Neural crest cell (in vitro differentiated cells): ENCODE measurements around the gene CHKA. TPM values are rescaled to one million over a fixed set of nuclear protein-coding genes. Genes with fewer than 3 reads are reported as not detected.
A peak's percentile ranks its signal among the peaks of the same experiment; 100 is the strongest.

Experiments
- DNase-seq: peaks from one replicate; pipeline ENCODE4 v3.0.0; 2021; ENCODE audit warnings: low read depth, mixed read lengths, low spot score
- H3K27ac Mint-ChIP-seq: one replicate; pipeline ENCODE4 v1.8.0; 2021; ENCODE audit warnings: mild to moderate bottlenecking, mixed read lengths; ENCODE audit not compliant: unreplicated experiment
- H3K27me3 Mint-ChIP-seq: 2 replicates; pipeline ENCODE4 v1.8.0; 2021; ENCODE audit warnings: low read depth, mild to moderate bottlenecking, mixed read lengths
- H3K36me3 Mint-ChIP-seq: 2 replicates; pipeline ENCODE4 v1.8.0; 2021; ENCODE audit warnings: low read depth, mild to moderate bottlenecking, mixed read lengths
- H3K4me1 Mint-ChIP-seq: 2 replicates; pipeline ENCODE4 v1.8.0; 2021; ENCODE audit warnings: mixed read lengths
- H3K4me3 Mint-ChIP-seq: one replicate; pipeline ENCODE4 v1.8.0; 2021; ENCODE audit warnings: mild to moderate bottlenecking, mixed read lengths
- H3K9me3 Mint-ChIP-seq: 2 replicates; pipeline ENCODE4 v1.8.0; 2021; ENCODE audit warnings: mixed read lengths
- CTCF ChIP-seq: fragments of 200-600 bp; sonication (generic); conservative IDR thresholded peaks from 2 replicates; pipeline ENCODE4 v1.5.0; 2021; ENCODE audit warnings: antibody characterized with exemption, mild to moderate bottlenecking
- total RNA-seq: library from RNA; stranded (reverse); gene quantifications from 2 replicates; pipeline ENCODE4 v1.2.1, GENCODE V29; 2021

Gene CHKA
- total RNA-seq, 1 donor from 2014 or later: 44.2 TPM

- H3K27ac Mint-ChIP-seq: no peak overlapping the region
- peaks cover 8% of the 10 kb centered on the region for H3K9me3 Mint-ChIP-seq
- peaks cover 4% of the 10 kb centered on the region for H3K4me1 Mint-ChIP-seq
- H3K4me3 Mint-ChIP-seq: peak overlapping the region; percentile 79
- DNase-seq: no peak
- H3K27me3 Mint-ChIP-seq: no peaks in the 10 kb centered on the region
- TF ChIP-seq CTCF: no peak
- peaks cover 5% of the 10 kb centered on the region for H3K36me3 Mint-ChIP-seq
Measured at GRCh38 chr11:68128682-68129327, 7.6 kb upstream of the CHKA start.

- Mint-ChIP-seq H3K4me3 (peak overlapping the region; percentile 79), H3K27ac (no peak overlapping the region), H3K36me3 (peaks cover 5% of the 10 kb centered on the region), H3K4me1 (peaks cover 6% of the 10 kb centered on the region), H3K9me3 (peaks cover 8% of the 10 kb centered on the region), H3K27me3 (no peaks in the 10 kb centered on the region)
- TF ChIP-seq CTCF: no peak
- DNase-seq: peak; percentile 66
Measured at GRCh38 chr11:68127714-68128681, 6.8 kb upstream of the CHKA start.

DNA sequence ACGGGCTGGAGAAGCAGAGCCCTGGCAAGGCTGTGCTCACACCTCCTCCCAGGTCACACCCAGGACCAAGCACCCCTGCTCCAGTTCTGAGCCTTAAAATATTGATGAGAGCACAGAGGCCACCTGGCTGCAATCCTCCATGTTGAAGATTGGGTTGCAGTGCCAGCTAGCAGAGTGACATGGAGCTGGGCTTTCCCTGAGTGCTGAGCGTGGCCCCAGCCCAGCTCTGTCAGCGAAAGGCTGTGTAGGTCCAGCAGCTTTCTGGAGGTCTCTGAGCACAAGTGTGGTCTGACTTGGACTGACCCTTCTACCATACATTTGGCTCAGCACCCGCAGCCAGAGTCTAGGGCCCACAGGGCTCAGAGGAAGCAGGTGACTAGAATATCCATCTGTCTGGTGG is 4.0 kb upstream of the CHKA start:
- Mint-ChIP-seq H3K9me3 (no peaks in the 10 kb centered on the region), H3K4me1 (peaks cover 17% of the 10 kb centered on the region), H3K27ac (no peak overlapping the region), H3K4me3 (no peak overlapping the region), H3K27me3 (no peaks in the 10 kb centered on the region), H3K36me3 (no peaks in the 10 kb centered on the region)
- no peak for TF ChIP-seq CTCF
- DNase-seq: no peak

GRCh38 chr11:68122936-68123539 is 1.9 kb upstream of the CHKA start:
- no peaks in the 10 kb centered on the region for H3K36me3 Mint-ChIP-seq
- H3K27me3 Mint-ChIP-seq: no peaks in the 10 kb centered on the region
- peak overlapping the region; percentile 80 for H3K4me3 Mint-ChIP-seq
- DNase-seq: no peak
- peaks cover 35% of the 10 kb centered on the region for H3K4me1 Mint-ChIP-seq
- no peak for TF ChIP-seq CTCF
- H3K9me3 Mint-ChIP-seq: no peaks in the 10 kb centered on the region
- H3K27ac Mint-ChIP-seq: no peak overlapping the region

DNA sequence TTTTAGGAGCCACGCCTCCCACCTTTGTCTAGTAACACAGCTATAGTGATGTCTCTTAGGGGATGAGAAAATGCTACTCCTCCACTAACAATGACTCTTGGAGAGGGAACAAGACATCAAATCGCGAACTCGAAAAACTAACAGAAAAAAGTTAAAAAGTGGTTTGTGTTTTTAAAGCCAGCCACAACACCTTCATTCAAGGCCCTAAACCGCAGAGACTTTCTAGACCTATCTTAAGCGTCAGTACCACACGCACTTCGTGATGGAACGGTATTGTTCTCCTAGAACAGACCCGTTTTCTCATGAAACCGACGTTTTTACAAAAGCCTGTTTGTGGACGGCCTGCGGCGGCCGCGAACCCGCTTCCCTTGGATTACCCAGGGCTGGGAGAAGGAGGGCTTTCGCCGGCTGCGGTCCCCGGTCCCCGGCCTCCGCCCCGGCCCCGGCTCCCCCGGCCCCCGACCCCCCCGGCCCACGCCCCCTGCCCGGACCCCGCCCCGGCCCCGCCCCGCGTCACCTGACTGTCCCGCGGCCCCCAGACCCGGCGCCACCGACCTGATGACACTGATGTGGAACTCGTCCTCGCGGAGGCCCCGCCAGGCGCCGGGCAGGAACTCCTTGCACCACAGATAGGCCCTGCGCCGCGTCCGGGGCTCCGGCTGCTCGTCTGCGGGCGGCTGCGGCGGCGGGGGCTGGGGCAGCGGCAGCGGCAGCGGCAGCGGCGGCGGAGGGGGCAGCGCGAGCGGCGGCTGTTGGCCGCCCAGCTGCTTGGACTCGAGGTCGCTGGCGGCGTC is 718 bp downstream of the CHKA start:
- H3K9me3 Mint-ChIP-seq: no peaks in the 10 kb centered on the region
- H3K4me1 Mint-ChIP-seq: peaks cover 48% of the 10 kb centered on the region
- no peak for TF ChIP-seq CTCF
- no peaks in the 10 kb centered on the region for H3K36me3 Mint-ChIP-seq
- peak; percentile 41 for DNase-seq
- H3K4me3 Mint-ChIP-seq: peak overlapping the region; percentile 90
- H3K27ac Mint-ChIP-seq: peak overlapping the region; percentile 94
- no peaks in the 10 kb centered on the region for H3K27me3 Mint-ChIP-seq
